GM18907 (cell line): ENCODE data around the gene ZKSCAN1.
A peak's percentile ranks its signal among the peaks of the same experiment; 100 is the strongest.
"Not testable (repeated sequence)": the region's sequence is repeated elsewhere in the genome, so short reads cannot be mapped to it uniquely, and the experiment has no call there.

Experiments used
- ATAC-seq: cut with Tn5 transposase; IDR thresholded peaks from one replicate; pipeline ENCODE4 v1.9.1; 2021; ENCODE audit warnings: mild to moderate bottlenecking, moderate library complexity; ENCODE audit not compliant: unreplicated experiment

ZKSCAN1 gene

GRCh38 chr7:100015232-100016214 is at the start of gene ZKSCAN1:
Gene ZKSCAN1 (plus strand): TSS chr7:100015596. CDS start chr7:100023507, 7,911 bp downstream.
- peak; percentile 95 for ATAC-seq

GRCh38 chr7:99969298-99969697 is 46.1 kb upstream of the ZKSCAN1 start:
- no peak for ATAC-seq

GRCh38 chr7:99969813-99970212 is 45.6 kb upstream of the ZKSCAN1 start:
- ATAC-seq = not testable (repeated sequence)

- no peak for ATAC-seq
These were observed 44.2 kb upstream of the ZKSCAN1 start for GRCh38 chr7:99971242-99971641.

- ATAC-seq = not testable (repeated sequence)
These were observed 41.6 kb upstream of the ZKSCAN1 start for GRCh38 chr7:99973817-99974216.

- no peak for ATAC-seq
These were observed 40.7 kb upstream of the ZKSCAN1 start for GRCh38 chr7:99974681-99975080.

- no peak for ATAC-seq
These were observed 39.4 kb upstream of the ZKSCAN1 start, which contains the start of gene AZGP1 for GRCh38 chr7:99975782-99976521. Gene AZGP1 (minus strand): TSS chr7:99976031. CDS start chr7:99976020, 11 bp downstream.

- no peak for ATAC-seq
These were observed 38.8 kb upstream of the ZKSCAN1 start for GRCh38 chr7:99976626-99977025.

GRCh38 chr7:99979814-99980225 is 35.6 kb upstream of the ZKSCAN1 start:
- peak; percentile 46 for ATAC-seq

GRCh38 chr7:99980448-99980872 is 34.9 kb upstream of the ZKSCAN1 start:
- peak; percentile 65 for ATAC-seq

GRCh38 chr7:99981066-99981465 is 34.3 kb upstream of the ZKSCAN1 start:
- ATAC-seq = not testable (repeated sequence)

GRCh38 chr7:99984593-99984992 is 30.8 kb upstream of the ZKSCAN1 start:
- no peak for ATAC-seq

GRCh38 chr7:99987306-99987705 is 28.1 kb upstream of the ZKSCAN1 start:
- ATAC-seq = not testable (repeated sequence)

- no peak for ATAC-seq
These were observed 27.6 kb upstream of the ZKSCAN1 start for GRCh38 chr7:99987846-99988245.

GRCh38 chr7:99990460-99990852 is 24.9 kb upstream of the ZKSCAN1 start:
- ATAC-seq = no peak

- ATAC-seq = not testable (repeated sequence)
These were observed 23.9 kb upstream of the ZKSCAN1 start for GRCh38 chr7:99991543-99991942.

- ATAC-seq = no peak
These were observed 22.9 kb upstream of the ZKSCAN1 start for GRCh38 chr7:99992330-99993038.

GRCh38 chr7:99994819-99995218 is 20.6 kb upstream of the ZKSCAN1 start:
- no peak for ATAC-seq

GRCh38 chr7:99996755-99997544 is 18.4 kb upstream of the ZKSCAN1 start:
- ATAC-seq = no peak

- ATAC-seq = peak; percentile 64
These were observed 17.8 kb upstream of the ZKSCAN1 start for GRCh38 chr7:99997545-99998137.
